Testis (tissue), 3 donors: ENCODE results near the gene SMTNL2. TPM values are rescaled to one million over a fixed set of nuclear protein-coding genes. Genes with fewer than 3 reads are reported as not detected.

Source experiments
- DNase-seq: peaks from one replicate; pipeline ENCODE4 v3.0.0-alpha.2; 2019
- H3K27ac ChIP-seq, 2 donors: fragments of 200-600 bp; sonication (generic); one replicate each; pipeline ENCODE4 v1.5.1; 2019
- H3K27me3 ChIP-seq: fragments of 200-600 bp; sonication (generic); one replicate; pipeline ENCODE4 v1.5.1; 2019
- H3K36me3 ChIP-seq: fragments of 200-600 bp; sonication (generic); one replicate; pipeline ENCODE4 v1.5.1; 2017; ENCODE audit warnings: low read depth; ENCODE audit errors: missing control alignments
- H3K4me1 ChIP-seq: fragments of 200-600 bp; sonication (generic); one replicate; pipeline ENCODE4 v1.5.1; 2019
- H3K4me3 ChIP-seq, 2 donors: fragments of 200-600 bp; sonication (generic); one replicate each; pipeline ENCODE4 v1.5.1; 2017 to 2019
- H3K9me3 ChIP-seq: fragments of 200-600 bp; sonication (generic); one replicate; pipeline ENCODE4 v1.5.1; 2017
- CTCF ChIP-seq, 3 experiments: fragments of 450-650 bp in 2 of 3; fragments of 200-600 bp in 1 of 3; sonication (generic) in 1 of 3; IDR thresholded peaks; one replicate each; pipeline ENCODE4 v1.5.1; 2016 to 2019; ENCODE audit warnings: antibody characterized with exemption in 3 of 3, mild to moderate bottlenecking in 2 of 3, moderate library complexity in 1 of 3
- POLR2A ChIP-seq: fragments of 450-650 bp; IDR thresholded peaks from one replicate; pipeline ENCODE4 v1.6.1; 2017; ENCODE audit warnings: antibody characterized with exemption, mild to moderate bottlenecking, moderate library complexity
- WGBS, 2 donors: methylation state at CpG; one replicate each; pipeline ENCODE4 v1.1.5; 2018; 5-methylcytosine and 5-hydroxymethylcytosine counted together
- intact Hi-C: fragments of 100-400 bp; cut with DNase I; formaldehyde crosslinking; loops from one replicate; pipeline ENCODE4 v1.15.1; 2023; ENCODE audit warnings: low total_unique reads
- polyA plus RNA-seq: library from polyadenylated mRNA; stranded (reverse); fragments of 350-450 nt; fragmentation: Illumina TruSeq; extraction: RNeasy Lipid Tissue Mini Kit (QIAGEN cat#74804); gene quantifications from one replicate; pipeline ENCODE4 v1.2.3, GENCODE V29; 2014; ENCODE audit warnings: low read depth, low replicate concordance; ENCODE audit not compliant: insufficient read depth
- total RNA-seq, 2 donors: library from RNA; depleted of rRNA; stranded (reverse); fragments of >200 nt; gene quantifications; one replicate each; pipeline ENCODE4 v1.2.3, GENCODE V29; 2016

SMTNL2 gene
- total and polyA plus RNA-seq, 3 donors from 2014 or later, result 2.6 to 6.9 (median 4.3) TPM

GRCh38 chr17:4544951-4545216, 39.4 kb upstream of the SMTNL2 start:
- Histone ChIP-seq H3K4me3 (no peak overlapping the region), H3K4me1 (peaks cover 5% of the 10 kb centered on the region), H3K9me3 (no peaks in the 10 kb centered on the region), H3K36me3 (no peaks in the 10 kb centered on the region), H3K27ac (no peak overlapping the region), H3K27me3 (no peaks in the 10 kb centered on the region)
- TF ChIP-seq POLR2A (no peak), CTCF (IDR thresholded peaks at IDR 0.05) (no peak)
- 74 to 76% methylated on average over 9 to 16 of the region's 18 CpGs for WGBS, 2 donors
- intact Hi-C loops, result no loop called here
- DNase-seq, result peak; percentile 51

DNA sequence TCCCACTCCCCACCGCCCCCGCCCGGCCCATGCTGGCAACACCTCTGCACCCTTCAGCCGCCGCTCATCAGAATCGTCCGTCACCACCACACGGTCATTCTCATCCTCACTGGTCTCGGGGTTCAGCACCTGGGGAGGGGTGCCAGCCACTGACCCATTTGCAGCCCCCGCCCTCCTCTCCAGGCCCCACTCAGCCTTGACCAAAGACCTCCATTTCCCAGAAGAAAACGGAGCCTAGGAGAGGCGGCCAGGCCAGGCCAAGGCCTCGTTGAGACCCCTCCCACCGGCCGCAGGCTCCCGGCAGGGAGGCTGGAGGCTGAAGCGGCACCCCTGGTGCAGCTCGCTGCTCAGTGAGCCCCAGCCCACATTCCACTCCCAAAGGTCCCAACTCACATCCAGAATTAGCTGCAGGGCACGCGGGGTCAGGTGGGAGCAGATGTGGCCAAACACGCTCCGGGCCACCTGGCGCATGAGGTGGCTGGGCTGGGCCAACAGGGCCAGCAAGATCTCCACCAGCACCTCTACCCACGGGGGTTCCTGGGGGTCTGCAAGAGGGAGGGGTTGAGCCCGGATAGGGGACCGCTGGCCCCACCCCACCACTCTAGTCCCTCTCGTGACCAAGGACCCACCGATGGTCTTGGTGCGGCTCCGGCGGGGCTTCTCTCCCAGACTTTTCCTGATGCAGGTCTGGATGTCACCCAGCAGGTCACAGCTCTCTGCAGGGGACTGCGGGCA, 38.9 kb upstream of the SMTNL2 start:
- TF ChIP-seq CTCF (IDR thresholded peaks at IDR 0.05) (no peak), POLR2A (no peak)
- Histone ChIP-seq H3K9me3 (no peaks in the 10 kb centered on the region), H3K27ac (no peak overlapping the region), H3K4me3 (no peak overlapping the region), H3K4me1 (peaks cover 5% of the 10 kb centered on the region), H3K36me3 (no peaks in the 10 kb centered on the region), H3K27me3 (no peaks in the 10 kb centered on the region)
- DNase-seq, result no peak
- 76 to 84% methylated on average over 15 to 31 of the region's 32 CpGs for WGBS, 2 donors
- intact Hi-C loops, result no loop called here

- no peak overlapping the region for H3K4me3 ChIP-seq
- no peak for DNase-seq
- H3K27ac ChIP-seq, result no peak overlapping the region
- 92% methylated on average over 13 to 17 of the region's 17 CpGs for WGBS, 2 donors
- intact Hi-C loops, result no loop called here
- H3K9me3 ChIP-seq, result no peaks in the 10 kb centered on the region
- no peaks in the 10 kb centered on the region for H3K36me3 ChIP-seq
- TF ChIP-seq CTCF (IDR thresholded peaks at IDR 0.05) (no peak), POLR2A (no peak)
- no peaks in the 10 kb centered on the region for H3K27me3 ChIP-seq
- H3K4me1 ChIP-seq, result peaks cover 5% of the 10 kb centered on the region
Measured at GRCh38 chr17:4547118-4547906, 37.0 kb upstream of the SMTNL2 start.

GRCh38 chr17:4548061-4548461, 36.3 kb upstream of the SMTNL2 start:
- no peak overlapping the region for H3K4me3 ChIP-seq
- H3K36me3 ChIP-seq, result no peaks in the 10 kb centered on the region
- H3K27ac ChIP-seq, result no peak overlapping the region
- no peak for DNase-seq
- TF ChIP-seq POLR2A (no peak), CTCF (IDR thresholded peaks at IDR 0.05) (no peak)
- H3K9me3 ChIP-seq, result no peaks in the 10 kb centered on the region
- intact Hi-C loops, result no loop called here
- 94 to 98% methylated on average over 8 to 18 of the region's 18 CpGs for WGBS, 2 donors
- H3K4me1 ChIP-seq, result peaks cover 5% of the 10 kb centered on the region
- H3K27me3 ChIP-seq, result no peaks in the 10 kb centered on the region
